Measurements from ENCODE around the gene TPM1.

TPM1 gene

DNA sequence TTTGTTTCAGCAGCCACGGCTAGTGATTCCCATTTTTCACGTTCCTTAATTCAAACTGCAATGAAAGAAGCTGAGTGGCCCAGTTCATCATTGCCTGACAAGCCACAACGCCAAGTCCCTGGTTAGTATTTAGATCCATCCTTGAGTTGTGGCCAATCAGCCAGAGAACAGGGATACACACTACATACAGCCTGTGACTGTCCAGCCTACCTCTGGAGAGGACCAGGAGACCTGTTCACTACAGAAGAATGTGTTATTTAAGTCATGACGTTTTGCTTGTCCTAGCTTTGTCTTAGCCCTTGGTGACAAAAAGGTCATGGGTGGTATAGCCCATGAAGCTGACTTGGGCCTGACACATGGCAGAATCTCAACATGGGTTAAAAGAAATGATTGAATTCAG lies 2.7 kb upstream of the TPM1 start:
- in situ Hi-C loops (cut with HindIII; ENCODE audit: low sequenced_read_pairs): loop anchor here (5.0 to 10.0 kb wide), 2 partner anchors 113 to 155 kb away; no protein-coding TSS in a partner anchor

GRCh38 chr15:63040509-63040908 lies 2.0 kb upstream of the TPM1 start:
- in situ Hi-C loops (cut with HindIII; ENCODE audit: low sequenced_read_pairs): loop anchor here (5.0 to 10.0 kb wide), 2 partner anchors 113 to 156 kb away; no protein-coding TSS in a partner anchor

GRCh38 chr15:63040954-63041353 lies 1.6 kb upstream of the TPM1 start:
- in situ Hi-C loops (cut with HindIII; ENCODE audit: low sequenced_read_pairs): loop anchor here (5.0 to 10.0 kb wide), 2 partner anchors 114 to 156 kb away; no protein-coding TSS in a partner anchor

GRCh38 chr15:63041402-63041973 lies 1.1 kb upstream of the TPM1 start:
- in situ Hi-C loops (cut with HindIII; ENCODE audit: low sequenced_read_pairs): loop anchor here (5.0 to 10.0 kb wide), 2 partner anchors 114 to 157 kb away; no protein-coding TSS in a partner anchor

DNA sequence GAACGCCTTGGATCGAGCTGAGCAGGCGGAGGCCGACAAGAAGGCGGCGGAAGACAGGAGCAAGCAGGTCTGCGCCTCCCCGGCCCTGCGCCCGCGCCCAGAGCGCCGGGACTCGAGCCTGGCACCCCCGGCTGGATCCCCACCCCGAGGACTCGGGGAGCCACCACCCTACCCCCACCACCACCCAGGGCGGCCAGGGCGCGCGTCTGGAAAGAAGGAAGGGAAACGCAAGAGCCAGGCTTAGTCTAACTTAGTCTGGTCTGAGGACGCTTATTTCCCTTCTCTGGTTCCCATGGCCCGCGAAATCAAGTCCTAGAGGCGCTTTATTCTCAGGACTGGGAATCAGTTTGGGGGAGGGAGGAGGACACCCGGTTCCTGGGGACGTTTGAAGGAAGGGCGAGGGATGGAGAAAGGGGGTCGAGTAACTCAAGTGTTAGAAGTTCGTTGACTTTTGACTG lies 359 bp downstream of the TPM1 start:
- in situ Hi-C loops (cut with HindIII; ENCODE audit: low sequenced_read_pairs): loop anchor here (5.0 to 10.0 kb wide), 2 partner anchors 116 to 158 kb away; no protein-coding TSS in a partner anchor

- in situ Hi-C loops (cut with HindIII; ENCODE audit: low sequenced_read_pairs): loop anchor here (5.0 to 10.0 kb wide), 2 partner anchors 116 to 159 kb away; no protein-coding TSS in a partner anchor
Observed at GRCh38 chr15:63043335-63044076, 959 bp downstream of the TPM1 start.

DNA sequence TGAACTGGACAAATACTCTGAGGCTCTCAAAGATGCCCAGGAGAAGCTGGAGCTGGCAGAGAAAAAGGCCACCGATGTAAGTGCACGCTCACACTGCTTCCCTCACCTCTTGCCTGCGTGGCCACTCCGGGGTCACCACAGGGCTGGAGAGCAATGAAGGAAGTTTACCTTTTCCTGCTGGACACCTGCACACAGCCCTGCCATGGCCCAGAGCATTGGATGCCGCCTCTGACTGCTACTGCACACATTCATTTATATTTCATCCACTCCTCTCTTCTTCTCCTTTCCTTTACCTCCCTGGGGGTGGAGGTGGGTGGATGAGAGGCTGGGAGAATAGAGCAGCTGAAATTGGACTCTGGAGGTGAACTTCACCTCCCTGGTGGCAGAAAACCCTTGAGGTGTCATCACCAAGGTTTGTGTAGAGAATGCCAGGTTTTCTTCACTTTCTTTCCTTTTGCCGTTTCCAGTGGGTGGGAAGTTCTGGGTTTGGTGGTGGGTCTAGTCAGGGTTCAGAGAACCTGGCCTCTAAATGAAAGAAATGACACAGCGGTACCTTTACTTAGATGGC lies 1.6 kb downstream of the TPM1 start:
- in situ Hi-C loops (cut with HindIII; ENCODE audit: low sequenced_read_pairs): loop anchor here (5.0 to 10.0 kb wide), 2 partner anchors 117 to 159 kb away; no protein-coding TSS in a partner anchor

DNA sequence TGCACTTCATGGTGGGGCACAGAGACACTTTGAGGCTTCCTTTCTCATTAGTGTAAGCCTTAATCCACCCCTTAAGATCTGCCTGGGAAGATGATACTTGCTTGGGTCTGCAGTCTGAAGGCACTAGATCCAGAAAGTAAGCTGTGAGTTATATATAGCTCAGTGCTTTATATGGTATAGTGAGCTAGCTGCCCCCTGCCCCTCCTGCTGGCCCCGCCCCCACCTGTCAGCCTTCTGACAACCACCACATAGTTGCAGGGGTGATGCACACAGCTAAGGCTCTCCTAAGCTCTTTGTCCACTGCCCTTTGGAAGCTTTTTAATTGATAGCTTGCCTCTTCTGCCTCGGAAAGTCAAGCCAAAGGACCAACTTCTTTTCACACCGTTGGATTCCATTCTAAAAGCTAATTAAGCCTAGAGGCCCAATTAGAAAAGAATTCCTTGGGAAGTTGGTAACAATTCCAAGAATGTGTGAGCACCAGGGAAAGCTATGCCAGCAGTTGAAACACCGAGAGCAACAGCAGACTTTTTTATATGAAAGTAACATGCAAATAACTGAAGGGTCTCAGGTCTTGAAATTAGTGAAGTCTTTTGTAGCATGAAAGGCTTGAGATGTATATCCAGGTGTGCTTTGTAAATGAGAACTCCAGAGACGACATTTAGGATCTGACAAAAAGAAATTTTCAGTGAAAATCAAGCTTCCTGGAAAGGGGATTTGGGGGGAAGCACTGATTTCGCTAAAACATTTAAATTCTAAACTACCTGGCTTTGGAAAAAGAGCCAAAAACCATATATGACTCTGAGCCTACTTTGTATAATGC lies 2.3 kb downstream of the TPM1 start:
- in situ Hi-C loops (cut with HindIII; ENCODE audit: low sequenced_read_pairs): loop anchor here (5.0 to 10.0 kb wide), 2 partner anchors 118 to 160 kb away; no protein-coding TSS in a partner anchor

DNA sequence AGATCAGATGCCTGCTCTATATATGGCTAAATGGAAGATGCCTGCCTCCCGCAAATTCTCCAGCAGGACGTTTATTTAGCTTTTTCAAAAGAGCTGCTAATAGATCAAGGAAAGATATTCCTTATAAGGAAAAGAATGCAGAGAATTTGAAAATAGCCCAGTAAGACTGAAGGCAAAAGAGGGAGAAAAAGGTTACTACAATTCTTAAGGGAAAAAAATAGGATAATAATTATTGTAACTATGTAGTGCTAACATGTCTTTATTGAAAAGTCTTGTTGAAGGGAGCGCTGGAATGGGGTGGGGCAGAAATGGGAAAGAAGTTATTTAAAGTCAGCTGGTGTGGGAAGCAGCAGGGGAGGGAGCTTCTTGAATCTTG lies 2.9 kb downstream of the TPM1 start:
- in situ Hi-C loops (cut with HindIII; ENCODE audit: low sequenced_read_pairs): loop anchor here (10.0 kb wide), 1 partner anchor 161 kb away; no protein-coding TSS in a partner anchor

GRCh38 chr15:63045879-63046278 lies 3.3 kb downstream of the TPM1 start:
- in situ Hi-C loops (cut with HindIII; ENCODE audit: low sequenced_read_pairs): loop anchor here (10.0 kb wide), 1 partner anchor 161 kb away; no protein-coding TSS in a partner anchor

- in situ Hi-C loops (cut with HindIII; ENCODE audit: low sequenced_read_pairs): loop anchor here (10.0 kb wide), 1 partner anchor 162 kb away; no protein-coding TSS in a partner anchor
Observed at GRCh38 chr15:63046917-63047760, 4.6 kb downstream of the TPM1 start.

- in situ Hi-C loops (cut with HindIII; ENCODE audit: low sequenced_read_pairs): loop anchor here (10.0 kb wide), 1 partner anchor 163 kb away; no protein-coding TSS in a partner anchor
Observed at GRCh38 chr15:63047792-63048114, 5.2 kb downstream of the TPM1 start.

DNA sequence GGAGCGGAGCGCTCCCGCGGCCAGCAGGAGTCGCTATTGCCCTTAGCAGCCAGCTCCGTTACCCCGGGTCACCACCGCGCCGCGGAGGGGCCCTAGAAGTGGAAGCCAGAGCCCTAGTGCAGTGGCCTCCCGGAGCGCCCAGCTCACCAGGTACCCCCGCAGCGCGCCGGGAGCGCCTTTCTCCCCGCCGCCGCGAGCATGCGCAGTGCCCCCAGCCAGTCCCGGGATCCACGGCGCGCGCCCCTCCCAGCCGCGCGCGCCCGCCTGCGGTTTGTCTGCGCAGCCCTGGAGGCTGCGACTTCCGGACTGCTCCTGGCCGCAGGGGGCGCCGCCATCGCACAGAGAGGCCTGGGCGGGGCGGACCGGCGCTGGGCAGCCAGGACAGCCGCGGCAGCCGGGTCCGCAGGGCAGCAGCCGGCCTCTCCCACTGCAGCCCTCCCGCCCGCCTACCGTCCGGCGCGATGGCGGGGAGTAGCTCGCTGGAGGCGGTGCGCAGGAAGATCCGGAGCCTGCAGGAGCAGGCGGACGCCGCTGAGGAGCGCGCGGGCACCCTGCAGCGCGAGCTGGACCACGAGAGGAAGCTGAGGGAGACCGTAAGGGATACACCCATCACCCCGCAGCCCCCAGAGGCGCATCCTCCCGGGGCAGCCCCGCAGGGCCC lies 5.7 kb downstream of the TPM1 start:
- in situ Hi-C loops (cut with HindIII; ENCODE audit: low sequenced_read_pairs): loop anchor here (10.0 kb wide), 1 partner anchor 163 kb away; no protein-coding TSS in a partner anchor

- in situ Hi-C loops (cut with HindIII; ENCODE audit: low sequenced_read_pairs): loop anchor here (10.0 kb wide), 1 partner anchor 164 kb away; no protein-coding TSS in a partner anchor
Observed at GRCh38 chr15:63048776-63049665, 6.5 kb downstream of the TPM1 start.

DNA sequence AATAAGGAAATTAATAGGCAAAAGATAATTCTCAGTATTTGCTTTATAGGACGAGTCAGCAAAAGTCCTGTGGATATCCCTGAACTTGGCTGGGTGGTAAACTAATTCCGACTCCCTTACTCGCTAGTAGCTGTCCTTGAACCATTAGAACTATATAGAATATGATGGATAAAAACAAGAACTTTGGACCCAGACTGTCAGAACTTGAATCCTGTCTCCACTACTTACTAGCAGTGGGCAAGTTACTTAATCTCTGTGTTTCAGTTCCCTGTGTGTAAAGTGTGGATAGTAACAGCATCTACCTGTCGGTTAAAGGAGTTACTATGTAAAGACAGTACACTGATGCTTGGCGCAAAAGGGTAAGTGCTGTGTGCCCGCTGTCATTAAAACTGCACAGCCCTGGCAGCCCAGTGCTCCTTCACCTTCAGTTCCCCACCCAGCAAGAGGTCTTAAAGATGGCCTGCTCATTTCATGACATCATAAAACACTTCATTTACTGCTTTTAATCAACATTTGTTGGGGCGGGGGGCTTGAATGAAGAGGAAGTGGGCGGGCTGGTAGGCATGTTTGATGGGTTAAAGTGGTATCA lies 7.3 kb downstream of the TPM1 start:
- in situ Hi-C loops (cut with HindIII; ENCODE audit: low sequenced_read_pairs): loop anchor here (10.0 kb wide), 1 partner anchor 165 kb away; no protein-coding TSS in a partner anchor

GRCh38 chr15:63050731-63051155 lies 8.2 kb downstream of the TPM1 start:
- in situ Hi-C loops (cut with HindIII; ENCODE audit: low sequenced_read_pairs): no loop called here
